ENCODE data around the gene COL20A1. TPM values are rescaled to one million over a fixed set of nuclear protein-coding genes. Genes with fewer than 3 reads are reported as not detected.

Gene COL20A1
- total and polyA plus RNA-seq, 2 of the 13 experiments (the other 11 are each of a cell fraction or from before 2014, with no cell fraction given), result not detected

GRCh38 chr20:63290136-63290676 is 2.8 kb upstream of the COL20A1 start (continued):
- TF ChIP-seq ZNF740 (CRISPR knock-in tag; IDR thresholded peaks at IDR 0.05) (0 out of 2 replicates have a peak, but pooled peaks have one; percentile 25), MAFK (conservative IDR thresholded peaks at IDR 0.05 in 1 of 2, IDR thresholded peaks at IDR 0.05 in 1 of 2; ENCODE audit: low read length in 2 of 2) (no peak), RORA (CRISPR knock-in tag; IDR thresholded peaks at IDR 0.05) (no peak), MBNL3 (CRISPR knock-in tag; conservative IDR thresholded peaks at IDR 0.05) (no peak), KLF11 (CRISPR knock-in tag; IDR thresholded peaks at IDR 0.05) (no peak), ZC3H13 (CRISPR knock-in tag; IDR thresholded peaks at IDR 0.05) (no peak), ZBTB40 (IDR thresholded peaks at IDR 0.05) (no peak), ZBTB40 (CRISPR knock-in tag; IDR thresholded peaks at IDR 0.05) (no peak), CREB1 (IDR thresholded peaks at IDR 0.05) (no peak), CREB1 (CRISPR knock-in tag; IDR thresholded peaks at IDR 0.05) (no peak), ZNF430 (CRISPR knock-in tag; IDR thresholded peaks at IDR 0.05) (no peak), ZNF235 (CRISPR knock-in tag; IDR thresholded peaks at IDR 0.05; ENCODE audit: borderline replicate concordance) (no peak), MAFG (CRISPR knock-in tag; IDR thresholded peaks at IDR 0.05) (no peak), ZNF205 (CRISPR knock-in tag; IDR thresholded peaks at IDR 0.05) (no peak), HOXA3 (CRISPR knock-in tag; IDR thresholded peaks at IDR 0.05) (no peak), ATAD3A (CRISPR knock-in tag; IDR thresholded peaks at IDR 0.05) (no peak), CREB3 (CRISPR knock-in tag; IDR thresholded peaks at IDR 0.05) (no peak), FOXJ3 (CRISPR knock-in tag; IDR thresholded peaks at IDR 0.05; ENCODE audit: borderline replicate concordance) (no peak), FOXK2 (IDR thresholded peaks at IDR 0.05) (no peak), STAT5B (CRISPR knock-in tag; IDR thresholded peaks at IDR 0.05) (no peak), AGO2 (optimal IDR thresholded peaks at IDR 0.05; ENCODE audit: low read depth, low read length) (peak; percentile 62), SSRP1 (CRISPR knock-in tag; IDR thresholded peaks at IDR 0.05) (0 out of 2 replicates have a peak, but pooled peaks have one; percentile 4), SMAD3 (CRISPR knock-in tag; IDR thresholded peaks at IDR 0.05) (no peak), NCOA5 (CRISPR knock-in tag; IDR thresholded peaks at IDR 0.05) (0 out of 2 replicates have a peak, but pooled peaks have one; percentile 28), SRY (CRISPR knock-in tag; IDR thresholded peaks at IDR 0.05) (no peak)
